Stimulated activated CD8-positive, alpha-beta memory T cell treated with anti-CD3 and anti-CD28 coated beads, Interleukin-15, amount 100 ng/mL, for 24 hours (primary cell): ENCODE results near the gene LRP1B.

Experiments
- DNase-seq: peaks from one replicate; pipeline ENCODE4 v3.0.0-alpha.2; 2020; ENCODE audit warnings: low read depth

The LRP1B gene

DNA sequence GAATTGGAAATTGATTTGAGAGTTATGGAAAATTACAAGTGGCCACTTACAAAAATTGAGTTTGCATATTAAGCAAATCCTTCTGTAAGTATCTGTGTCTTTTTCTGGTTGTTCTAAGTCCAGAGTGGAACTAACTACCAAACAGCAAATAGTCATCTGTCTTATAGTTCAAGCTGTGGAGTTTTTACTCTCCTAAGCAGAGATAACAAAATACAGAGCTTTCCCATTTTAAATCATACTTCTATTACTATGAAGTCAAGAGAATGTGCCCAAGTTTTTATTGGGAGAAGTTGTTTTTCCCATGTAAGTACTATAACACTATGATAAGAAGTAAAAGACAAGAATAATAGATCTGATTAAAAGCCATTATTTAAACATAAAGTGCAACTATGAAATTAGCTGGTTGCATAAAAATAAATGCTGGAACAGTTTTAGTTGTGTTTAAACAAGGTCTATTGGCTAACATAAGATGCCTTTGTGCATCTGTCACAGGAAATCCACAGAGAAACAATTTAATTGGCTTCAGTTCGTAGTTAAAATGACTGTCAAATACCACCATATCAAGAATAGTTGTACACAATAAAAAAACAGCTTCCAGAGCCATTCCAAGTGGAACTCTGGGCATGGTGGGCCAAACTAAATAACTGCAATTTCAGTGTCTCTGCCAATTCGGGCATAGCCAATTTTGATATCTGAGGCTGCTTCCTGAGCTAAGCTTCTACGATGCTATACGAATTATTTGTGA lies 1883.2 kb downstream of the LRP1B start:
- no peak for DNase-seq

DNA sequence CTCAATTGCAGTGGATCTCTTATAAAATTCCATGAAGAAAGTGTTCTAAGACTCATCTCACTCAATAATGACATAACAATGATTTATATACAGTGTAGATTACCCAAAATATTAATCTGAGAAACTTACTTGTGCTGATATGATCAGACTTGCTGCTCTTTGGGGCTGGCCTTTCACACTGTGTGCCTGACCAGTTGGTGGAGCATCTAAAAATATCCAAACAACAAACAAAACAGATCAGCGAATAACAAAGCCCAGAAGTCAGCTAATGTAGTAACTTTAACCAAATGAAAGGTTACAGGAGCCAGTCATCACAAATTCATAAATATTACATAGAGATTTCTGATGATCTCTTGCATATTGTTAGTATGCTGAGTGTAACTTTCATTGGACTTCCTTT lies 1883.9 kb downstream of the LRP1B start:
- DNase-seq, result no peak

- DNase-seq, result no peak
These were observed 1884.8 kb downstream of the LRP1B start for GRCh38 chr2:140246058-140246457.

DNA sequence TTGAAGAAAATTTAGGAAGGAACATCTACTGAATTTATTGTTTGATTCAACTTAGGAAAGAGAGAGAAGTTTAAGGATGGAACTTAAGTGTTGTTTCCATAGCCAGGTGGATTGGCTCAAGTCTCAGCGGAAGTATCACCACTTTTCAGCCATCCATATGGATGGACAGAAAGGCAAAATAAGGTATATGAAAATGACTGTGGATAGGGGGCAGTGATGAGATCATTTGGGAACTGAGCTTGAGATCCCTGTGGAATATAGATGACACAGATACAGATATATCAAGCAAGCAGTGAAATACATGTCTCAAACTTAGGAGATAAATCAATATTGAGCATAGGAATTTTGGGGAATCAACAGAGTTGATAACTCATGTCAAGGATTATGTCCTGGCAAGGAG lies 1887.9 kb downstream of the LRP1B start:
- DNase-seq, result no peak

GRCh38 chr2:140234116-140234515 lies 1896.7 kb downstream of the LRP1B start:
- no peak for DNase-seq

DNA sequence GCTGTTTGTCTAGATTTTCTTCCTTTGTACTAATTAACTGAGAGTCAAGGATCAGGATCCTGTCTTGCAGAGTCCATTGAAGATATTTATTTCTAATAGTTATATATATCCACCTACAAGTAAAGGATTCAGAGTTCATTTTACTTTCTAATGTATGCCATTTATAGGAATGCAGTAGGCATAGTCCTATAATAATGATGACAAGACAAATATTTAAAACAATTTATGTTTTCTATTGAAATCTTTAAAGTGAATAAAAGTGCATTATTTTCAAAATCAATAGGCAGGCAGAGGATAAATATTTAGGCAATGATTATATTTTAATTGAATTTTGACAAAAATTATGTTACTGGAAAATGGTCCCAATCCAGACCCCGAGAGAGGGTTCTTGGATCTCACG lies 1919.9 kb downstream of the LRP1B start:
- no peak for DNase-seq

DNA sequence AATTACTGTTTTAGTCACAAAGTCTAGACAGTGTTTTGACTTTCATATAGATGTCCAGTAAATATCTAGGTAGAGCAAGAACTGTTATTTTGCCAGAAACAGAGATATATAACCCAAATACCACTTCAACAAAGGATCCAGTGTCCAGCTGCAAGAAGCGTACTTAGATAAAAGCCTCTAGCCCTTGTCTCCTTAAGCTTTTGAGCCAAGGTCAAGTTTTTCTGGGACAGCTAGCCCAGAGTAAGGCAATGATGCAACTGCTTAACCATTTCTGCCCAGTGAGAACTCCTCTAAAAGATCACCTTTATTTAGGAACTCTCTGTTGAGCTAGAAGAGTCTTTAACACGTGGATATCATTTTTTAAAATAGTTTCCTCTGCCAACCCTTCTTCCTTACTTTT lies 1925.7 kb downstream of the LRP1B start:
- DNase-seq, result no peak

DNA sequence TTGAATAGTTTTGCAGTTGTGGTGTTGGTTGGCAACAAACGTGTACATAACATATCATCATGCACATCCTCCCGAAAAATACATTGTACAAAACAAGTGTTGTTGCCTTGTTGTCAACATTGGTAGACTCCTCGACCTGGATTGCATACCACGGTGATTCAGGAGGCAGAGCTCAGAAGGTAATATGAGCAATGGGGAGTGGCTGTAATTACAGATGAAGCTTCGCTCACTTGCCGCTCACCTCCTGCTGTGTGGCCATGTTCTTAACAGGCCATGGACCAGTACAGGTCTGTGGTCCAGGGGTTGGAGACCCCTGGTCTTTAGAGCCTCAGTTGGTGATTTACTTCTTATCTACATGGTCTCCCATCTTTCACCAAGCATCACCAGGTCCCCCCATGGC lies 1927.5 kb downstream of the LRP1B start:
- DNase-seq, result no peak

DNA sequence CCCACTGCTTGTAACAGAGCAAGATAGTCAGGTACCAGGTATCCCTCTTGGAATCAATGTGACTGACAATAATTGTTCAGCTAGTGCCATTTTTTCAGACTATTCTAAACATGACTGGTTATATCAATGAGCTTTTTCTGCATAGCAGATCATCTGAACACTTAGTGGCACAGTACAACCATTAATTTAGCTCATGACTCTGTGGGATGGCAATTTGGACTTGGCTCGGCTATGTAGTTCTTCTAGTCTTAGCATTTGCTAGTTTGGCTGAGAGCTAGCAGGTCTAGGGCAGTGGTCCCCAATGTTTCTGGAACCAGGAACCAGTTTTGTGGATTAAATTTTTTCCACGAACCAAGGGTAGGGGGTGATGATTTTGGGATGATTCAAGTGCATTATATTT lies 1929.2 kb downstream of the LRP1B start:
- DNase-seq, result no peak

DNA sequence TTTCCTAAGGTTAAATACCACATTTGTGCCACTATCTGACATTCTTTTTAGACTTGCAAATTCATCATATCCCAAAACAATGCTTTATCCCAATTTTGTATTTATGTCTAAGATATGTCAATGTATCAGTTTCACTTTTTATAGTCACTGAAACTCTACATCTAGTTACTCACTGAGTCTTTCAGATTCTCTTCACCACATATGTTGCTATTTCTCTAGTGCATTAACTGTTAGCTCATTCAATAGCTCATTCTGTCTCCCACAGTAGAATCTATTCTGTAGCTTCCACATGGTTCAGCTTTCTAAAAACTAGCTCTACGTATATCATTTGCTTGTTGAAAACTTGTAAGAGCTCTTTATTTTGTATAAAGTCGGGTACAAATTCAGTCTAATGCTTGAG lies 1930.1 kb downstream of the LRP1B start:
- DNase-seq, result no peak

GRCh38 chr2:140200307-140200706 lies 1930.5 kb downstream of the LRP1B start:
- DNase-seq, result no peak

- no peak for DNase-seq
These were observed 1931.5 kb downstream of the LRP1B start for GRCh38 chr2:140199312-140199711.

- DNase-seq, result no peak
These were observed 1943.7 kb downstream of the LRP1B start for GRCh38 chr2:140187086-140187485.

- DNase-seq, result no peak
These were observed 1944.5 kb downstream of the LRP1B start for GRCh38 chr2:140186313-140186712.

GRCh38 chr2:140185076-140185475 lies 1945.7 kb downstream of the LRP1B start:
- DNase-seq, result no peak

- no peak for DNase-seq
These were observed 1947.6 kb downstream of the LRP1B start for GRCh38 chr2:140183056-140183765.
